ENCODE data around the gene TMEM185B. TPM values are rescaled to one million over a fixed set of nuclear protein-coding genes. Genes with fewer than 3 reads are reported as not detected.

Gene TMEM185B
- total RNA-seq, 1 donor from 2014 or later = 35.9 TPM

- DNase-seq (ENCODE audit: low spot score) = no peak
These were observed 8.9 kb upstream of the TMEM185B start for GRCh38 chr2:120231974-120232635.

- no peak for DNase-seq (ENCODE audit: low spot score)
These were observed 8.4 kb upstream of the TMEM185B start for GRCh38 chr2:120231564-120231973.

GRCh38 chr2:120230515-120231471 lies 7.6 kb upstream of the TMEM185B start:
- DNase-seq (ENCODE audit: low spot score) = no peak

- no peak for DNase-seq (ENCODE audit: low spot score)
These were observed 6.1 kb upstream of the TMEM185B start for GRCh38 chr2:120229341-120229740.

GRCh38 chr2:120228503-120228902 lies 5.3 kb upstream of the TMEM185B start:
- DNase-seq (ENCODE audit: low spot score) = no peak

GRCh38 chr2:120227111-120227991 lies 4.2 kb upstream of the TMEM185B start:
- DNase-seq (ENCODE audit: low spot score) = no peak

- no peak for DNase-seq (ENCODE audit: low spot score)
These were observed 3.1 kb upstream of the TMEM185B start for GRCh38 chr2:120226316-120226715.

- DNase-seq (ENCODE audit: low spot score) = no peak
These were observed 2.4 kb upstream of the TMEM185B start for GRCh38 chr2:120225549-120226065.

GRCh38 chr2:120224735-120225548 lies 1.7 kb upstream of the TMEM185B start:
- DNase-seq (ENCODE audit: low spot score) = no peak

- no peak for DNase-seq (ENCODE audit: low spot score)
These were observed 1.1 kb upstream of the TMEM185B start for GRCh38 chr2:120224256-120224655.

GRCh38 chr2:120222186-120223033 lies 790 bp downstream of the TMEM185B start:
- no peak for DNase-seq (ENCODE audit: low spot score)

- DNase-seq (ENCODE audit: low spot score) = no peak
These were observed 1.6 kb downstream of the TMEM185B start for GRCh38 chr2:120221616-120222015.

- DNase-seq (ENCODE audit: low spot score) = no peak
These were observed 2.4 kb downstream of the TMEM185B start for GRCh38 chr2:120220756-120221155.

- no peak for DNase-seq (ENCODE audit: low spot score)
These were observed 3.4 kb downstream of the TMEM185B start for GRCh38 chr2:120219766-120220165.

GRCh38 chr2:120219291-120219690 lies 3.9 kb downstream of the TMEM185B start:
- DNase-seq (ENCODE audit: low spot score) = no peak

- DNase-seq (ENCODE audit: low spot score) = no peak
These were observed 5.0 kb downstream of the TMEM185B start for GRCh38 chr2:120218181-120218580.

GRCh38 chr2:120210270-120210693 lies 12.9 kb downstream of the TMEM185B start:
- no peak for DNase-seq (ENCODE audit: low spot score)

- DNase-seq (ENCODE audit: low spot score) = no peak
These were observed 13.6 kb downstream of the TMEM185B start for GRCh38 chr2:120209427-120210269.

Measured in ureter (tissue), 1 donor.